ENCODE data around the gene USP9X.

DNA sequence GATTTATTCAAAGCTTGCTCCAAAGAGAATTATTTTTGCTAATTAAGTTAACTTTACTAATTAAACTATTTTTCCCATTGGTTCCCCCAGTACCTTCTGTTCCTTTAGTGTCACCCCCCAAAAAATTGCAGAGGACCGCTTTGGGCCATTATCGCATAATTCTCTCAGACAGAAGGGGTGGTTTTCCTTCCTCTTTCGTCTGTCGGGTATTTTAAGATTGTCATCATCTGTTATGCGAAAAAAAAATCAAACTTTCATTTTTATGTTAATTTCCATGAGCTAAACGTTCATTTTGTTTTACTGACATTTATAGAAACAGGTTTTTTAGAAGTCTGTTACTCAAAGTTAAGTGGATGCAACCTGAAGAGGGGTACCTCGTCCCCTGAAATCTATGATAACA lies 172.6 kb downstream of the USP9X start:
- TF ChIP-seq, protein P1, sequence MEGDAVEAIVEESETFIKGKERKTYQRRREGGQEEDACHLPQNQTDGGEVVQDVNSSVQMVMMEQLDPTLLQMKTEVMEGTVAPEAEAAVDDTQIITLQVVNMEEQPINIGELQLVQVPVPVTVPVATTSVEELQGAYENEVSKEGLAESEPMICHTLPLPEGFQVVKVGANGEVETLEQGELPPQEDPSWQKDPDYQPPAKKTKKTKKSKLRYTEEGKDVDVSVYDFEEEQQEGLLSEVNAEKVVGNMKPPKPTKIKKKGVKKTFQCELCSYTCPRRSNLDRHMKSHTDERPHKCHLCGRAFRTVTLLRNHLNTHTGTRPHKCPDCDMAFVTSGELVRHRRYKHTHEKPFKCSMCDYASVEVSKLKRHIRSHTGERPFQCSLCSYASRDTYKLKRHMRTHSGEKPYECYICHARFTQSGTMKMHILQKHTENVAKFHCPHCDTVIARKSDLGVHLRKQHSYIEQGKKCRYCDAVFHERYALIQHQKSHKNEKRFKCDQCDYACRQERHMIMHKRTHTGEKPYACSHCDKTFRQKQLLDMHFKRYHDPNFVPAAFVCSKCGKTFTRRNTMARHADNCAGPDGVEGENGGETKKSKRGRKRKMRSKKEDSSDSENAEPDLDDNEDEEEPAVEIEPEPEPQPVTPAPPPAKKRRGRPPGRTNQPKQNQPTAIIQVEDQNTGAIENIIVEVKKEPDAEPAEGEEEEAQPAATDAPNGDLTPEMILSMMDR (IDR thresholded peaks at IDR 0.05 in 8 of 11, conservative IDR thresholded peaks at IDR 0.05 in 3 of 11) = no peak
- TF ChIP-seq POLR2AphosphoS5 (IDR thresholded peaks at IDR 0.05) (no peak), POLR2A (IDR thresholded peaks at IDR 0.05) (no peak)

Data from spleen (tissue), 7 donors.